GM19395 (cell line): ENCODE data around the gene SLX9.

Source experiments
- ATAC-seq: cut with Tn5 transposase; IDR thresholded peaks from one replicate; pipeline ENCODE4 v1.9.1; 2021; ENCODE audit warnings: mild to moderate bottlenecking, moderate library complexity; ENCODE audit not compliant: unreplicated experiment

SLX9 gene

GRCh38 chr21:44957047-44957831 is 17.4 kb downstream of the SLX9 start:
- ATAC-seq = no peak

DNA sequence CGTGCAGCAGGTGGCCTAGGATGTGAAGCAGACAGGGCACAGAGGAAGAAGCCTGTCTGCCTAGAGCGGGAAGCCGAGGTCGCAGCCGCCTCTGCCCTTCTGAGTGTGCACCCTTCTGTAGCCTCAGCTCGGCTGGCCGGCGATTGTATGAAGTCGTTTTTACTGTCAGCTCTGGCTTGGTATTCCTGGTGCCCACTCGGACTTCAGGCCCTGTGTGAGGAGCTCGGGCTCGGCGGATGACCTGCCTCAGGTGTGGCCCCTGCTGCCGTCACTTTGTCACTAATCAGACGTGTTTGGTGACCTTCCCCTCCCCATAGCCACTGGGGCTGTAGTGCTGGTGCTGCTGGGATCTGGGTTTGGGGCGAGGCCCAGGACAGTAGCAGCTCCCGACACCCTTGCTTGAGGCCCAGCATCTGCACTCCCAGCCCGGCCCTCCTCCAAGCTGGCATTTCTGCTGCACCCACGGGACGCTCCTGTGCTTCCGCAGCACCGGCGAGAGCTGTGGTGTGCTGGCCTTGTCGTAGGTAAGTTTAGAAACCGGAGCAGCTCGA is 18.1 kb downstream of the SLX9 start:
- no peak for ATAC-seq

GRCh38 chr21:44958471-44959191 is 18.8 kb downstream of the SLX9 start:
- no peak for ATAC-seq

GRCh38 chr21:44959376-44960091 is 19.7 kb downstream of the SLX9 start:
- ATAC-seq = no peak

- ATAC-seq = no peak
Measured at GRCh38 chr21:44960141-44961092, 20.6 kb downstream of the SLX9 start.

- ATAC-seq = no peak
Measured at GRCh38 chr21:44962403-44962966, 22.7 kb downstream of the SLX9 start.

DNA sequence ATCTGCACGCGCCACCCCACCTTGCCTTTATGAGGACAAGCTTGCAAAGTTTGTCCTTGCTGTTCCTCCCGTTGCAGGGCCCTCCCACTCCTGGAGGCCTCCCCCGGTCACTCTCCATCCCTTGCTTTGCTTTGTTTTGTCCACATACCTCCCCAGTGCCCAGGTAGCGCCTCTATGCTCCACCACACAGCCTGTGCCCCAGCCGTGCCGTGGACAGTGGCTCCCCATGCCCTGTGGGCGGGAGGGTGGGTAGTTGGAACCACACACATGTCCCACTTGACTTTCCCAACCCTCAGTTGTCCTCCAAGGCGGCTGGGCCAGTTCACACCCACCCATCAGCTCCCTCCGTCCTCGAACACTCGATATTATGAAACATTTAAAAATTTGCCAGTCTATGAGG is 24.6 kb downstream of the SLX9 start:
- no peak for ATAC-seq

DNA sequence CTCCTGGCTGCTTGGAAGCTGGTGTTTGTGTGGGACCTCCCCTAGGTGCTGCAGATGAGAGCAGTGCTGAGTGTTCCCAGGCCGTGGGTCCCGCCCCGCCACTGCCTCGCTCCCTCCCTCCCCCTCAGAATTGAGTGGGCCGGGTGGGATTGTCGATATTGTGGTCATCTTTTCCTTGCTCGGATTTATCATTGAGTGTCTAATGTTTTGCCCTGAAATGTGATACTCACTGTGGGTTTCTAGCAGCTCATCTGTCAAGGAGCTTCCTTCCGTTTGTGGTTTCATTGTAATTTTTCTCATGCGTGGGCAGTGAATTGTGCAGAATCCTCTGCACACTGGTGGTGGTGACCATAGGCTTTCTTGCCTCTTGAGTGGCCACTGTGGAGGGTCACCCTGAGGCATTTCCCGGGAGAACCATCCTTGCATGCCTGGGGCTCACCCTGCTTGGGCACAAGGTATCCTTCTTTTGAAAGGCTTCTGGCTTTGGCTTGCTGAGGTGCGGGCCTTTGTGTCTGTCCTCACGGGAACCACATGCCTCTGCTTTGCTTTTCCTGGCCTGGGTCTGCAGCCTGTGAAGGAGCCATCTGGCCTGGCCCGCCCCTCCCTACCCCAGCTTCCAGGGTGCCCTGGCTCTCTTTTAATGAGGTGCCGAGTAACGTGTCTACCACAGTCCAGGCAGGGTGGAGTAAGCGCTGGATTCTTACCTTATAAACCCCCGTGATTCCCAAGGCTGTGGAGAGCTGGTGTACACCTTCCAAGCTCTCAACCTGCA is 25.6 kb downstream of the SLX9 start:
- ATAC-seq = no peak

- no peak for ATAC-seq
Measured at GRCh38 chr21:44966135-44967081, 26.6 kb downstream of the SLX9 start.

DNA sequence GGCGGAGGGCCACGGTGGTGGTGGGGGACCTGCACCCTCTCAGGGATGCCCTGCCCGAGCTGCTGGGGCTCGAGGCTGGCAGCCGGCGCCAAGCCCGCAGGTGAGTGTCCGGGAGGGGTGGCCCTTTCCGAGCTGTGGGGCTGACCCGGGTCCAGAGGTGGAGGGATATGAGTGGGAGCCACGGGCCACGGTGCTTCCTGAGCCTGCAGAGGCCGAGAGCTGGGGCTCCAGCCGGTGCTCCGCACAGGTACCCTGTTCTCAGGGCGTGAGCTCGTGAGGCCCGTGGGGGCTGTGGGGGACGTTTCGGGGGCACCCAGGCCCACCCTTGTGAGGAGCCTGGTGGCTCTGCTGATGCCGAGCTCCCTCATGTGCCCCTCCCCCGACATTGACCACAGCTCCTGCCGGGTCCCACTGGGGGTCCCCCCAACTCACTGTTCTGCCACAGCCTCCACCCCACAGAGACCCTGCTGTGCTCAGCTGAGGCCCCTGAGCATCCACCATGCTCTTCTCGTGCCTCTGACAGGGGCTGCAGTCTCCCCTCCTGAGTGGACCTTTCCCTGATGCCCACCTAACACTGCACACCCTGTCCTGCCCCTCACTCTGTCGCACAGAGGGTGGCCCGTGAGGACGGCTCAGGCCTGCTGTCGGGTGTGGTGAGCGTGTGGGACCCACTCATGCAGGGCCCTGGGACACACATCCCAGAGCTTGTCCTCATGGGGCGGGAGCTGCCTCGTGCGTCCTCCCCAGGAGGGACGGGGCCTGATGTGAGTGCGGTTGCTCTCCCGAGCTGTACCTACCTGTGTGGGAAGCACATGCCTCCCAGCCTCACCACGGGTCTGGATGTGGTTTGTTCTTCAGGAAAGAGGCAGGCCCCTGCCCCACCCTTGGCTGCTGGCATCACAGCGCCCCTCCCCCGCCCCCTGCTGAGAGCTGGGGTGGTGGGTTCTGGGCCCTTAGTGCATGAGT is 27.5 kb downstream of the SLX9 start:
- no peak for ATAC-seq

DNA sequence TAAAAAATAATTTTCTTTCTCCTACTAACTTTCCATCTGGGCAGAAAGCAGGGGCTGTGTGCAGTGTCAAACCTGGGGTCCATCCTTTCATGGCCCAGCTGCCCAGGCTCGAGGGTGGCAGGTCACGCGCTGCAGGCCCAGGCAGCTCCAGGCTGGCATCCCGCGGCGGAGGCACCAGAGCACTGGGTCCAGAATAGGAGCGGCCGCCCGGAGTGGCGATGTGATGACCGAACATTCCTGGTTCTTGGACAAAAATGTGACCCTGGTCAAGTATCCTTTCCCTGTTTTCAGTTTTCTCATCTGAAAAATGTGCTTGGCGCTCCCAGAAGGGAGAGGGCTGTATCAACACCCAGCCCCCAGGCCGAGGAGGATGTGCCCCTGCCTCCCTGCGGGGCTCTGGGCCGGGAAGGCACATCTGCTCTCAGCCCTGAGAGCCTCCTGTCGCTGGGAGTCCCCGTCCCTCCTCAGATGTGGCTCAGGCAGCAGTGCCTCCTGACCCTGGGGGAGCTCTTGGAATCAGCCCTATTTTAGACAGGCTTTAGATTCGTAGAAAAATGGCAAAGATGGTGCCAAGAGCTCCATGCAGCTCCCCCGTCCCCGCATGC is 29.3 kb downstream of the SLX9 start:
- no peak for ATAC-seq

DNA sequence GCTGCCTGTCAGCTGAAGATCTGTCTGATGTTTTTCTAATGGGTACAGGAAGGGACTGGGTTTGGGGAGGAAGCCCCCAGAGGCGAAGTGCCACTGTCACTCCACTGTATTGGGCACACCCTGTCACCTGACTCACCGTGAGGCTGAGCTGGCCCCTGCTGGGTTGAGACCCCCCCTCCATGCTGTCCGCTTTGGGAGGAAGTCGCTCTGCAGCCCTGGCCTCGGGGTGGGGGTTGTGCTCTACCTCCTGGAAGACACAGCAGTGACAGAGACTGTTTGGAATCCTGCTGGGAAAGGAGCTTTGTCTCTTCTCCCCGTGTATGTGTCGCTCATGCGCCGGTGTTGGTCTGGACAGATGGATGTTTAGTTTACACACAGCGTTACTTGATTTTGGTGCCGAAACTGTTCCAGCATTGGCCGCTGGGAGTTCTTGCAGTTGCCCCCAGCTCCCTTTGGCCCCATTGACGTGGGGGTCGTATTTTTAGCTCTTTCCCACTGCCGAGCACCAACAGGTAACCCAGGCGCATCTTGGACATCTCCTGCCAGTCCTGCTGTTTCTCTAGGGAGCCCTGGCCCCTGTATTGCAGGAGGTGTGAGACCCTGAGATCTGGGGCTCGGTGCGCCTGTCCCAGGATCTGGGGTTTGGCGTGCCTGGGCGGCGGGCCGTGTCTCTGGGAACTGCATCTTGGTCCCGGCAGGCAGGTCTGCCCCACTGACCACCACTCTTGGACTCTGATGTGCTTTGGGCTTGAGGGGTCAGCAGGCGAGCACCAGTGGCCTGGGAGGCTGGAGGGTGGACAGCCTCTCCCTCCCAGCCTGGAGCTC is 30.3 kb downstream of the SLX9 start:
- no peak for ATAC-seq

DNA sequence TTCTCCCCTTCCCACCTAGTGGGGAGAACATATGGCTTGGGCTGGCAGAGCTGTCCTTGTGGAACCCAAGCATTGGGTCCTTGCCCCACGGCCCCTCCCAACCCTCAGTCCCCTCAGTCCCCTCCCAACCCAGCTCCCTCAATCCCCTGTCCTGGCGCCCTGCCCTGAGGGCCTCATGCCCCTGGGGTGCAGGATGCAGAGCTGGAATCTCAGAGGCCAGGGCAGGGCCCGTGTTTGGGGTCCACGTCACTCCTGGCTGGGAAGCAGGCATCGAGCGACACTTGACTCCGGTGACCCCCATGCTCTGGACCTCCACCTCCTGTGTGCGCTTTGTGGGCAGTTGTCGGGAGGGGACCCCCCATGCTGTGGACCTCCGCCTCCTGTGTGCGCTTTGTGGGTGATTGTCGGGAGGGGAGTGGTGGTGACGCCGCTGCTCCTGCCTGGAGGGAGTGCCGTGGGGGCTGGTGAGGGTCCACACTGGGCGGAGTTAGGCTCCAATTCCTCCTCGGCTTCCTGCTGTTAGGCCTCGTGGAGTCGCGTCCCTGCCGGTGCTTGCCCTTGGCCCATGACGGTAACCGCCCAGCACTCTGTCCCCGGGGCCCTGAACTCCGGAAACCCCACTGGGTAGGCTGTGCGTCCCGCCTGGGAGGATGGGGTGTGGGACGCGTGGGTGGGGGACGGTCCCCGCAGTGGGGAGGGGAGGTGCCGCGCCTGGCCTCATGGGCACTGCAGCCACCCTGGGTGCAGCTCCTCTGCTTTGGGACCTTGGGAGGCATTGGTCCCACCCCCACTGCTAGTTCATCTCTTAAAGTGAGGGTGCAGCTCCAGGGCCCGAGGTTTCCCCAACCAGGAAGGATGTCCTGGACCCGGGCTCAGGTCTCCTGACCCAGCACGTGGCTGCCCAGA is 31.2 kb downstream of the SLX9 start:
- no peak for ATAC-seq

GRCh38 chr21:44971672-44971995 is 31.8 kb downstream of the SLX9 start:
- no peak for ATAC-seq

DNA sequence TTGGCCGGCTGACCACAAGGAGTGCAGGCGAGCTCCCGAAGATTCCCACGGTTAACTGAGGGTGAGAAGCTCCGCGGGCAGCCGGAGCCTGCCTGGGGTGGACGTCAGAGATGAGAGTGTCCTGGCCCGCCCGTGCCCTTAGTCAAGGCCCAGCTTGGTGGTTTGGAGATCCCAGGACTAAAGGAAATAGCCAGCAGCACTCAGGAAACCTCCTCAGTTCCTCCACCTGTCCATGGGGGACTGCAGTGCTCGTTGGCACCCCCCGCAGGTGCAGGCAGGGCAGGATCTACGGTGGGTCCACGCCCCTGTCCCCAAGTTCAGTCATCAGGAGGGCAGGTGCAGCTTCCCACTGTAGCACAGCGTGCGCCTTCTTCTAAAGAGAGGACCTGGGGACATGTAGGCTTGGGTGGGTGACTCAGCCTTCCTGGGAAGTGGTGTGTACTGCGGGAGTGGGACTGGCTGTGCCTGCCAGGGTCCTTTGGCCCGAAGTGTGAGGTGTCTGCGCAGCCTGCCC is 32.5 kb downstream of the SLX9 start:
- no peak for ATAC-seq
